Measurements from ENCODE around the gene FAM236B.
"Not testable (repeated sequence)": the region's sequence is repeated elsewhere in the genome, so short reads cannot be mapped to it uniquely, and the experiment has no call there.

FAM236B gene

GRCh38 chrX:72782560-72782959 is at the start of gene FAM236B:
TSS of gene FAM236B (minus strand) at chrX:72782660. CDS start at chrX:72782560, 100 bp downstream.
- not testable (repeated sequence) for DNase-seq (ENCODE audit: low read depth in 2 of 2)

GRCh38 chrX:72830701-72831100 is 48.2 kb upstream of the FAM236B start:
- DNase-seq (ENCODE audit: low read depth in 2 of 2), result not testable (repeated sequence)

GRCh38 chrX:72808110-72808509 is 25.6 kb upstream of the FAM236B start, which contains the start of gene FAM236D:
TSS of gene FAM236D (minus strand) at chrX:72808210. CDS start at chrX:72808110, 100 bp downstream.
- not testable (repeated sequence) for DNase-seq (ENCODE audit: low read depth in 2 of 2)

DNA sequence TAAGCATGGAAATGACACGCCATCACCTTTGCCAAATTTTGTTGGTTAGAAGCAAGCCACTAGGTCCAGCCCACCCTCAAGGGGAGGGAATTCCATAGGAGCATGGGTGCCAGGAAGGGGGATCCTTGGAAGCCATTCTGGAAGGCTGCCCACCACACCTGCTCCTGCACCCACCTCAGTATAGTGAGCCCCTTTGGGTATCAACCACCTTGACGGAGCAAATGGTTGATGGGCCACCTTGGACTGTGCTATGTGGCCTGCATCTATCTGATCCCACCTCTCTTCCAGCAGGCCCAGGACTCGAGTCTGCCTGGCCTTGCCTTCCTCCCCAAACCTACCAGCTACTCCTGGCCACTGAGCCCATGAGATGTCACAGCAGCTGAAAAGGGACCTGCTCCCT is 7.9 kb upstream of the FAM236B start:
- DNase-seq (ENCODE audit: low read depth in 2 of 2), result not testable (repeated sequence)

GRCh38 chrX:72788142-72788541 is 5.7 kb upstream of the FAM236B start:
- DNase-seq (ENCODE audit: low read depth in 2 of 2), result not testable (repeated sequence)

- DNase-seq (ENCODE audit: low read depth in 2 of 2), result not testable (repeated sequence)
Observed at GRCh38 chrX:72783964-72784363, 1.5 kb upstream of the FAM236B start.

GRCh38 chrX:72783365-72783936 is 991 bp upstream of the FAM236B start:
- DNase-seq (ENCODE audit: low read depth in 2 of 2), result not testable (repeated sequence)

DNA sequence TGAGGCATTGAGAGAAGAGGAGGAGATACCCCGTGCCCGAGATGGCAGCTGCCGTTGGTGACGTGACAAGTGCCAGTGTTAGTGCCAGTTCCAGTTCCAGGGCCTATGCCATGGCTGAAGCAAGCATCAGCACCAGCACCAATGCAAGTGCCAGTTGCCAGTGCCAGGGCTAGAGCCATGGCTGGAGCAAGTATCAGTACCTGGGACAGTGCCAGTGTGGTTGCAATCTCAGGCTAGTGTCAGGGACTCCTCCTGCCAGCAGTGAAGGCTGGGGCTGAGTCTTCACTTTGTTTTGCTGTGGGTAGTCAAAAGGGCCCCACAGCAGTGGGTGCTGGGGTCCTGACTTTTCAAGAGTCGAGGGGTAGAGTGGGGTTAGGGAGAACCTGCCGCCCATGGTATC is 4.3 kb downstream of the FAM236B start:
- not testable (repeated sequence) for DNase-seq (ENCODE audit: low read depth in 2 of 2)

DNA sequence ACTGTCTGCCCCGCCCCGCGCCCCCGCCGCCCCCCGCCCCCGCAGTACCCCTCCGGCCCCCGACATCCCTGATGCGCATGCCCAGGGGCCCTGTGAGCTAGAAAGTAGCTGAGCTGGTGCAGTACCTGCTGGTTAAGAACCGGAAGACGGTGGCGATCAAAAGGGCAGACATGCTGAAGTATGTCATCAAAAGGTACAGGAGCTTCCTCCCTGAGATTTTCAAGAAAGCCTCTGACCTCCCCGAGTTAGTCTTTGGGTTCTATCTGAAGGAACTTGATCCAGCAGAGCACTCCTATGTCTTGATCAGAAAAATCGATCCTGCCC is 5.0 kb downstream of the FAM236B start:
- not testable (repeated sequence) for DNase-seq (ENCODE audit: low read depth in 2 of 2)

- DNase-seq (ENCODE audit: low read depth in 2 of 2), result not testable (repeated sequence)
Observed at GRCh38 chrX:72776653-72777466, 5.6 kb downstream of the FAM236B start, which contains the start of gene DMRTC1B. TSS of gene DMRTC1B (plus strand) at chrX:72776890. CDS start at chrX:72845136, 68,246 bp downstream.

- DNase-seq (ENCODE audit: low read depth in 2 of 2), result not testable (repeated sequence)
Observed at GRCh38 chrX:72760454-72760853, 22.0 kb downstream of the FAM236B start.

DNA sequence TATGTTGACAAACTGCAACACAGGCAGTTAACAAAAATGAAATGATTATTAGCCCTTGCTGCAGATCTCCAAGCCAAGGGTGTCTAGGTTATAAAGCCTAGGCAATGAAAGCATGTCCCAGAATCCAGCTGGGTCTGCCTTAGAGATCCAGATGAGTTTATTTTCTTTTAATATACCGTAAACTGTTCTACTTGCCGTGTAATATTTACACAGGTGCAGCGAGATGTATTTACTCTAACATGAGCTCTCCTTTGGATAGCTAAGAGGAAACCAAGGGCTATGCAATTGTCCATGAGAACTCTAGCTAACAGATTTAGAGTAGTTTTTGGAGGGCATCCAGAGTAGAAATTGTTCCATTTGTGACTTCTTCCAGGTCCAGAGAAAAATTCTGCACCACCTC is 33.9 kb downstream of the FAM236B start:
- not testable (repeated sequence) for DNase-seq (ENCODE audit: low read depth in 2 of 2)

DNA sequence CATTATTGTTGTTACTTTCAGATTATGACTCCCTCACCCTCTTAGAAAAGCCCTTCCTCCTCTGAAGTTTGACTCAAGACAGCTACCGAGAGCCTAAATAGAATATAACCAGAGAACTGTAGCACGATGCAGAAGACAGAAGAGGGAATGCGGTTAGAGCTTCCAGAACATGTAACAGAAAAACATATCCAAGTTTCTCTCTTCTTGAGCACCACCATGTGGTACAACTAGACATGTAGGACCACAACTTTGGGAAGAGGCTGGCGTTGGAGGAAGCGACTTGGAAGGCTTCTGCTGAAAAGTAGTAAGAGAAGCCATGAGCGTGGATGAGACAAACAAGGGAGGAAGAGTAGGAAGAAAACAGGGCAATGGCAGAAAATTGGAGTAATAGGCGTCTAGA is 36.9 kb downstream of the FAM236B start:
- DNase-seq (ENCODE audit: low read depth in 2 of 2), result not testable (repeated sequence)

DNA sequence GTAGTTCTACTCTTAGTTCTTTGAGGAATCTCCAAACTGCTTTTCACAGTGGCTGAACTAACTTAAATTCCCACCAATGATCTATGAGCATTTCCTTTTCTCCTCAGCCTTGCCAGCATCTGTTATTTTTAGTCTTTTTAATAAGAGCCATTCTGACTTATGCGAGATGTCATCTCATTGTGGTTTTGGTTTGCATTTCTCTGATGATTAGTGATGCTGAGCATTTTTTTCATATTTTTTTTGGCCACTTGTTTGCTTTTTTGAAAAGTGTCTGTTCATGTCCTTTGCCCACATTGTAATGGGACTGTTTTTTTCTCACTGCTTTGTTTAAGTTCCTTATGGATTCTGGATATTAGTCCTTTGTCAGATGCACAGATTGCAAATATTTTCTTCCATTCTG is 46.9 kb downstream of the FAM236B start:
- no peak for DNase-seq (ENCODE audit: low read depth in 2 of 2)

- not testable (repeated sequence) for DNase-seq (ENCODE audit: low read depth in 2 of 2)
Observed at GRCh38 chrX:72733636-72734035, 48.8 kb downstream of the FAM236B start.

Measured in stimulated activated CD4-positive, alpha-beta T cell treated with anti-CD3 and anti-CD28 coated beads, Interleukin-4, amount 100 ng/mL, for 48 hours (primary cell).